GM10266 (cell line): ENCODE measurements around the gene UPK1A.
"Not testable (repeated sequence)": the region's sequence is repeated elsewhere in the genome, so short reads cannot be mapped to it uniquely, and the experiment has no call there.

Experiments
- DNase-seq: peaks from one replicate; pipeline ENCODE4 v3.0.0; 2012; ENCODE audit errors: extremely low spot score
- CTCF ChIP-seq: IDR thresholded peaks from 2 replicates; pipeline ENCODE4 v1.5.1; 2012; ENCODE audit warnings: mild to moderate bottlenecking, low read depth; ENCODE audit not compliant: control insufficient read depth, insufficient read depth; ENCODE audit errors: missing control alignments

Gene UPK1A

GRCh38 chr19:35669974-35670373 is 3.7 kb downstream of the UPK1A start:
- no peak for TF ChIP-seq CTCF
- no peak for DNase-seq

- no peak for TF ChIP-seq CTCF
These were observed 4.4 kb downstream of the UPK1A start for GRCh38 chr19:35670686-35671085.

GRCh38 chr19:35671818-35672217 is 5.5 kb downstream of the UPK1A start:
- no peak for DNase-seq
- TF ChIP-seq CTCF = no peak

More at GRCh38 chr19:35670686-35671085, 4.4 kb downstream of the UPK1A start:
- no peak for DNase-seq

GRCh38 chr19:35673121-35673804 is 6.9 kb downstream of the UPK1A start:
- peak; percentile 77 for DNase-seq
- TF ChIP-seq CTCF = no peak

- DNase-seq = no peak
- no peak for TF ChIP-seq CTCF
These were observed 9.3 kb downstream of the UPK1A start for GRCh38 chr19:35675589-35676140.

- TF ChIP-seq CTCF = no peak
- DNase-seq = no peak
These were observed 23.5 kb downstream of the UPK1A start for GRCh38 chr19:35689836-35690235.

- DNase-seq = not testable (repeated sequence)
These were observed 24.8 kb downstream of the UPK1A start for GRCh38 chr19:35691106-35691505.
